OCI-LY1 (cell line): ENCODE data around the gene CMBL.

Experiments used
- EZH2 ChIP-seq: fragments of 200-600 bp; sonication (generic), shearing (Covaris generic); IDR thresholded peaks from 2 replicates; pipeline ENCODE4 v1.8.0; 2017; ENCODE audit warnings: borderline replicate concordance, mixed run types, mild to moderate bottlenecking, antibody characterized with exemption, low read length, moderate library complexity, mixed read lengths
- TF ChIP-seq, protein P1 (sequence below): fragments of 200-600 bp; sonication (generic), shearing (Covaris generic); IDR thresholded peaks from 2 replicates; pipeline ENCODE4 v1.5.1; 2017; ENCODE audit warnings: mild to moderate bottlenecking, antibody characterized with exemption, low read length, moderate library complexity, mixed read lengths

DNA sequence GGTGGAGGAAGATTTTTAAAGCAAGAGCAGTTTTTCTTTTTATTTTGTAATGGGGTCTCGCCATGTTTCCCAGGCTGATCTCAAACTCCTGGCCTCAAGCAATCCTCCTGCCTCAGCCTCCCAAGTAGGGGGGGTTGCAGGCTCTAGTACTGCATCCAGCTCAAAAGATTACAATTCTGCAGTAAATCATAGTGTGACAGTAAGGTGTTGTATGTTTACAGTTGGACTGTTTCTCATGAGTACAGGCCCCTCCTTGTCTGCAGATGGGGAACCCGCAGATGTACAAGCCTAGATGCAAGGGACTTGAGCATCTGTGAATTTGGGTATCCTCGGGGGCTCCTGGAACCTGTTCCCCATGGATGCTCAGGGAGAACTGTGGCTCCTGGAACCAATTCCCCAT, 54.3 kb downstream of the CMBL start:
- no peak for TF ChIP-seq EZH2
- TF ChIP-seq, protein P1, sequence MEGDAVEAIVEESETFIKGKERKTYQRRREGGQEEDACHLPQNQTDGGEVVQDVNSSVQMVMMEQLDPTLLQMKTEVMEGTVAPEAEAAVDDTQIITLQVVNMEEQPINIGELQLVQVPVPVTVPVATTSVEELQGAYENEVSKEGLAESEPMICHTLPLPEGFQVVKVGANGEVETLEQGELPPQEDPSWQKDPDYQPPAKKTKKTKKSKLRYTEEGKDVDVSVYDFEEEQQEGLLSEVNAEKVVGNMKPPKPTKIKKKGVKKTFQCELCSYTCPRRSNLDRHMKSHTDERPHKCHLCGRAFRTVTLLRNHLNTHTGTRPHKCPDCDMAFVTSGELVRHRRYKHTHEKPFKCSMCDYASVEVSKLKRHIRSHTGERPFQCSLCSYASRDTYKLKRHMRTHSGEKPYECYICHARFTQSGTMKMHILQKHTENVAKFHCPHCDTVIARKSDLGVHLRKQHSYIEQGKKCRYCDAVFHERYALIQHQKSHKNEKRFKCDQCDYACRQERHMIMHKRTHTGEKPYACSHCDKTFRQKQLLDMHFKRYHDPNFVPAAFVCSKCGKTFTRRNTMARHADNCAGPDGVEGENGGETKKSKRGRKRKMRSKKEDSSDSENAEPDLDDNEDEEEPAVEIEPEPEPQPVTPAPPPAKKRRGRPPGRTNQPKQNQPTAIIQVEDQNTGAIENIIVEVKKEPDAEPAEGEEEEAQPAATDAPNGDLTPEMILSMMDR = no peak
